Measurements from ENCODE around the gene ADGRE2.
"Not testable (repeated sequence)": the region's sequence is repeated elsewhere in the genome, so short reads cannot be mapped to it uniquely, and the experiment has no call there.

Gene ADGRE2

DNA sequence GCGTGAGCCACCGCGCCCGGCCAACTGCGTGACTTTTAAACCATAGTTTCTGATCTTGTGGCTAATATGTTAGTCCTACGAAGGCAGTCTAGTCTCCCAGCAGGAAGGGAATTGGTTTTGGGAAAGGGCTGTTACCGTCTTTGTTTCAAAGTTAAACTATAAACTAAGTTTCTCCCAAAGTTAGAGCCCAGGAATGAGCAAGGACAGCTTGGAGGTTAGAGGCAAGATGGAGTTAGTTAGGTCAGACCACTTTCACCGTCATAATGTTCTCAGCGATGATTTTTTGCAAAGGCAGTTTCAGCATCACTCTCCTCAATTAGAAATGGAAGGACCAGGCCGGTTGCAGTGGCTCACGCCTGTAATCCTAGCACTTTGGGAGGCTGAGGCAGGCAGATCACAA is 17.7 kb upstream of the ADGRE2 start:
- Histone ChIP-seq H3K27me3 (ENCODE audit: control insufficient read depth, insufficient read depth, low read length) (no peaks in the 10 kb centered on the region), H3K9ac (no peak overlapping the region), H3K4me3 (ENCODE audit: low read depth, low read length) (no peak overlapping the region), H3K4me2 (ENCODE audit: low read length) (no peak overlapping the region), H3K27ac (no peak overlapping the region), H3K4me1 (no peaks in the 10 kb centered on the region), H2AFZ (no peak overlapping the region), H3K9me3 (ENCODE audit: control insufficient read depth, low read length) (no peaks in the 10 kb centered on the region), H3K36me3 (ENCODE audit: control insufficient read depth, insufficient read depth, low read length) (no peaks in the 10 kb centered on the region), H3K79me2 (no peaks in the 10 kb centered on the region)
- TF ChIP-seq, protein P1, sequence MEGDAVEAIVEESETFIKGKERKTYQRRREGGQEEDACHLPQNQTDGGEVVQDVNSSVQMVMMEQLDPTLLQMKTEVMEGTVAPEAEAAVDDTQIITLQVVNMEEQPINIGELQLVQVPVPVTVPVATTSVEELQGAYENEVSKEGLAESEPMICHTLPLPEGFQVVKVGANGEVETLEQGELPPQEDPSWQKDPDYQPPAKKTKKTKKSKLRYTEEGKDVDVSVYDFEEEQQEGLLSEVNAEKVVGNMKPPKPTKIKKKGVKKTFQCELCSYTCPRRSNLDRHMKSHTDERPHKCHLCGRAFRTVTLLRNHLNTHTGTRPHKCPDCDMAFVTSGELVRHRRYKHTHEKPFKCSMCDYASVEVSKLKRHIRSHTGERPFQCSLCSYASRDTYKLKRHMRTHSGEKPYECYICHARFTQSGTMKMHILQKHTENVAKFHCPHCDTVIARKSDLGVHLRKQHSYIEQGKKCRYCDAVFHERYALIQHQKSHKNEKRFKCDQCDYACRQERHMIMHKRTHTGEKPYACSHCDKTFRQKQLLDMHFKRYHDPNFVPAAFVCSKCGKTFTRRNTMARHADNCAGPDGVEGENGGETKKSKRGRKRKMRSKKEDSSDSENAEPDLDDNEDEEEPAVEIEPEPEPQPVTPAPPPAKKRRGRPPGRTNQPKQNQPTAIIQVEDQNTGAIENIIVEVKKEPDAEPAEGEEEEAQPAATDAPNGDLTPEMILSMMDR (IDR thresholded peaks at IDR 0.05), result no peak

DNA sequence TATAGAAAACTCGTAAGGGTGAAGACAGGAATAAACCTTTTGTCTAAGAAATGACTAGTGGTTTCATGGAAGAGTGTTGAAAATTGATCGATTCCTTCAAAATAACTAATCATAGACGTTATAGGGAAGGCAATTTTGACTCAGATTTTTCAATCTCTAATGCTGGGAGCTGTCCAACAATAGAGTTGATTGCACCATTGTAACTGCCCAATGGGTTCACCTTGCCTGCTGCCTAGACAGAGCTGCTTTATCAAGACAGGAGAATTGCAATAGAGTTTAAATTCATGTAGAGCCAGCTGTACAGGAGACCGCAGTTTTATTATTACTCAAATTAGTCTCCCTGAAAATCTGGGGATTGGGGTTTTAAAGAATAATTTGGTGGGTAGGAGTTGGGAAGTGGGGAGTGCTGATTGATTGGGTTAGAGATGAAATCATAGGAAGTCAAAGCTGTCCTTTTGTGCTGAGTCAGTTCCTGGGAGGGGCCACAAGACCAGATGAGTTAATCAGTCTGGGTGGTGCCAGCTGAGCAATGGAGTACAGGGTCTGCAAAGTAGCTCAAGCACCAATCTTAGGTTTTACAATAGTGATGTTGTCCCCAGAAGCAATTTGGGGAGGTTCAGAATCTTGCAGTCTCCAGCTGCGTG is 16.8 kb upstream of the ADGRE2 start:
- no peaks in the 10 kb centered on the region for H3K9me3 ChIP-seq (ENCODE audit: control insufficient read depth, low read length)
- H3K27me3 ChIP-seq (ENCODE audit: control insufficient read depth, insufficient read depth, low read length), result no peaks in the 10 kb centered on the region
- H3K27ac ChIP-seq, result no peak overlapping the region
- no peak overlapping the region for H3K4me3 ChIP-seq (ENCODE audit: low read depth, low read length)
- no peaks in the 10 kb centered on the region for H3K36me3 ChIP-seq (ENCODE audit: control insufficient read depth, insufficient read depth, low read length)
- H3K79me2 ChIP-seq, result no peaks in the 10 kb centered on the region
- no peak overlapping the region for H2AFZ ChIP-seq
- H3K4me2 ChIP-seq (ENCODE audit: low read length), result no peak overlapping the region
- no peaks in the 10 kb centered on the region for H3K4me1 ChIP-seq
- TF ChIP-seq, protein P1 (IDR thresholded peaks at IDR 0.05), result no peak
- H3K9ac ChIP-seq, result no peak overlapping the region

DNA sequence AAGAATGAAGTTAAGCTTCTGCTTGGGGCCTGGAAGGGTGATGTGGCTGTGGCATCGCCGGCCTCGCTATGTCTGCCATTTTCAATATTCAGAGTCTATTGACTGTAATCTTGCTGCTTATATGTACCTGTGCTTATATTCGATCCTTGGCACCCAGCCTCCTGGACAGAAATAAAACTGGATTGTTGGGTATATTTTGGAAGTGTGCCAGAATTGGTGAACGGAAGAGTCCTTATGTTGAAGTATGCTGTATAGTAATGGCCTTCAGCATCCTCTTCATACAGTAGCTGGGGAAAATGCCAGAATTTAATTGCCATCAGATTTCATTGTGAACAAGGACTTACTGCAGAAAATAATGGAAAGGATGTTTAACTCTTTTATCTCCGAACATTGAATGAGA is 13.9 kb upstream of the ADGRE2 start:
- H3K27ac ChIP-seq; H3K4me2 ChIP-seq (ENCODE audit: low read length); H3K4me1 ChIP-seq; H2AFZ ChIP-seq; H3K4me3 ChIP-seq (ENCODE audit: low read depth, low read length); H3K9me3 ChIP-seq (ENCODE audit: control insufficient read depth, low read length); H3K79me2 ChIP-seq; H3K9ac ChIP-seq; H3K36me3 ChIP-seq (ENCODE audit: control insufficient read depth, insufficient read depth, low read length); H3K27me3 ChIP-seq (ENCODE audit: control insufficient read depth, insufficient read depth, low read length): not testable (repeated sequence)

DNA sequence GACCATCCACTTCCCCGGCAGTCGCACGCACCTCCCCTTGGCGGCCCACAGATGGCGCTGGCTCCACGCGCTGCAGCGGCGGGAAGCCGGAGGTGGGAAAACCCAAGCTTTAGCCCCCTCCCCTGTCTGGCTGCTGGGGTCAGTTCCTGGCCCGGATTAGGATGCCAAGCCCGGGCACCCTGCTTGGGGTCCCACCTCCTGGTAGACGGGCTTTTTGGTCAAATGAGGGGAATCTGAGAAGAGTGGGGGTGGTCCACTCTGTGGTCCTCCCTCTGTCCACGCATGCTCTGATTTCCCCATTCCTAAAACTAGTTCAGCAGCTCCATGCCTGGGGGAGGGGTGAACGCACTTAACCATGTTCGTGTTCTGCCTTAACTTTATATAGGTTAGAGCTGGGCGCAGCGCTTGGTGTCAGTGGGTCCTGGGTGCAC is 8.1 kb upstream of the ADGRE2 start:
- Histone ChIP-seq H2AFZ (peak overlapping the region; percentile 59), H3K36me3 (ENCODE audit: control insufficient read depth, insufficient read depth, low read length) (no peaks in the 10 kb centered on the region), H3K9ac (no peak overlapping the region), H3K4me2 (ENCODE audit: low read length) (no peak overlapping the region), H3K4me1 (no peaks in the 10 kb centered on the region), H3K27ac (no peak overlapping the region), H3K27me3 (ENCODE audit: control insufficient read depth, insufficient read depth, low read length) (no peaks in the 10 kb centered on the region), H3K9me3 (ENCODE audit: control insufficient read depth, low read length) (no peaks in the 10 kb centered on the region), H3K4me3 (ENCODE audit: low read depth, low read length) (no peak overlapping the region), H3K79me2 (no peaks in the 10 kb centered on the region)
- TF ChIP-seq, protein P1 (IDR thresholded peaks at IDR 0.05), result peak; percentile 82

DNA sequence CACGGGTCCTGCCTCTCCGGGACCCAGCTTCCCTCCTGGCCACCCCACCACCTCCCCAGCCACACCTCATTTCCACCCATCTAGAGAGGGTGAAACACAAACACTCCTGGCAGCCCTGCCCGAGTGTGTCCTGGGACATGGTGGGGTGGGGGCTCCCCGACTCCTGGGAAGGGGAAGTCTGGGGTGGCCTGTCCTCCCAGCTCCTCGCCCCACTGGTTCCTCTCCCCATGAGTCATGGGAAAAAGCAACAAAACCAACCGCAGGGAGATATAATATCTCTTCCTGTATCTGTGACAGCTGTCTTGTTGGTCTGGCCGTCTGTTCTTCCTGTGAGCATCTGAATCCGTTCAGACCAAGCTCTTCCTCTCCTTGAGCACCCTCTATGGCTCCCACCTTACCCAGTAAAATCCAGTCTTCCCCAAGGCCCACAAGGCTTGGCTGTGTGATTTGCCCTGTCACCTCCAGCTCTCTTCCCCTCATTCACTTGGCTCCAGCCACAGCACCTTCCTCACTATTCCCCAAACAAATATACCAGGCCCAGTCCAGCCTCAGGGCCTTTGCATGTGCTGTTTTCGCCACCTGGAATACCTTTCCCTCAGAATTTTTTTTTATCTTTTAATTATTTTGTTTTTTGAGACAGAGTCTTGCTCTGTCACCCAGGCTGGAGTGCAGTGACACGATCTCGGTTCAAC is 6.9 kb upstream of the ADGRE2 start:
- not testable (repeated sequence) for H3K79me2 ChIP-seq; H3K36me3 ChIP-seq (ENCODE audit: control insufficient read depth, insufficient read depth, low read length); H3K4me1 ChIP-seq; H3K9me3 ChIP-seq (ENCODE audit: control insufficient read depth, low read length); H2AFZ ChIP-seq; H3K27me3 ChIP-seq (ENCODE audit: control insufficient read depth, insufficient read depth, low read length); H3K4me2 ChIP-seq (ENCODE audit: low read length); H3K27ac ChIP-seq; H3K4me3 ChIP-seq (ENCODE audit: low read depth, low read length); H3K9ac ChIP-seq

DNA sequence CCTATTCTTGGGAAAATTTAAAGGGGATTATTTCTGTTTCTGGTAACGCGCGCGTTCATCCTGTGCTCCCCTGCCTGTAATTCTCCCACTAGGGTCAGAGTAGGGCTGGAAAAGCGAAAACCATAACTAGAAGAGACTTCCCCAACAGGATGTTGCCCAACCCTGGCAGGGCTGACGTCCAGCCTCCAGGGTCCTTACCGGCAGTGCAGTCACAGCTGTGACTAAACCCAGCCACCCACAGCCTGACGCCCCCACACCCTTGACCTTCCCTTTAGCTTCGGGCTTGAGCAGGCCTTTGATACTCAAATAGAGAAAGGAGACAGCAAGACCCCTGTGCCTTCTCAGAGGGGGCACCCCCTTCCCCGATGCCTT is 6.4 kb upstream of the ADGRE2 start:
- not testable (repeated sequence) for H3K4me2 ChIP-seq (ENCODE audit: low read length); H3K36me3 ChIP-seq (ENCODE audit: control insufficient read depth, insufficient read depth, low read length); H3K4me3 ChIP-seq (ENCODE audit: low read depth, low read length); H3K4me1 ChIP-seq; H3K79me2 ChIP-seq; H3K9ac ChIP-seq; H3K9me3 ChIP-seq (ENCODE audit: control insufficient read depth, low read length); H2AFZ ChIP-seq; H3K27ac ChIP-seq; H3K27me3 ChIP-seq (ENCODE audit: control insufficient read depth, insufficient read depth, low read length)

DNA sequence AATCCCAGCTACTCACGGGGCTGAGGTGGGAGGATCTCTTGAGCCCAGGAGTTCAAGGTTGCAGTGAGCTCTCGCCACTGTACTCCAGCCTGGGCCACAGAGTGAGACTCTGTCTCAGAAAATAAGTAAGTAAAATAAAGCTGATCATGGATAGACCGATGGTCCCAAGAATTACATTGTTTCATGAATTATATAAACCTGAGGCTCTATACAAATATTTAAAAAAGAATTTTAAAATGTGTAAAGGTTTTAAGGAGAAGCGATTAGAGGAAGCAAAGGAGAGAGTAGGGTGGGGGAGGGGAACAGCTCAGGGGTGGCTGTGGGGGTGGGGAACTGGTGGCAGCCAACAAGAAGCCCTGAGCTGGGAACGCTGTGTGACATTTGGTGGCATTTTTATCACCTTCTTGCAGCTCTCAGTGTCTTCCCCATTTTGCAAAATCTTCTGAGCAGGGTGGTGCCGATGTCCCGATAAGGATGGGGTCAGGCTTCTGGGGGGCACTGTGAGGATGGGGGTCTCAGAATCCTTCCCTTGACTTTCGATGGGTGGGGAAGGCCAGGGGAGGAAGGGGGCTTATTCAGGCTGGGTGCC is 5.1 kb upstream of the ADGRE2 start:
- not testable (repeated sequence) for H2AFZ ChIP-seq; H3K9ac ChIP-seq; H3K36me3 ChIP-seq (ENCODE audit: control insufficient read depth, insufficient read depth, low read length); H3K9me3 ChIP-seq (ENCODE audit: control insufficient read depth, low read length); H3K27ac ChIP-seq; H3K79me2 ChIP-seq; H3K27me3 ChIP-seq (ENCODE audit: control insufficient read depth, insufficient read depth, low read length); H3K4me1 ChIP-seq; H3K4me3 ChIP-seq (ENCODE audit: low read depth, low read length); H3K4me2 ChIP-seq (ENCODE audit: low read length)
